WI38 (cell line): ENCODE data around the gene NECAP2.
"Not testable (repeated sequence)": the region's sequence is repeated elsewhere in the genome, so short reads cannot be mapped to it uniquely, and the experiment has no call there.

Experiments
- H3K4me3 ChIP-seq: 2 replicates; pipeline ENCODE4 v1.5.1; 2011; ENCODE audit warnings: low read depth, mild to moderate bottlenecking, control low read depth, low read length
- CTCF ChIP-seq: IDR thresholded peaks from 2 replicates; pipeline ENCODE4 v1.5.1; 2012; ENCODE audit warnings: low read depth, mild to moderate bottlenecking, control low read depth, low read length

Gene NECAP2

GRCh38 chr1:16478091-16478490 lies 37.6 kb downstream of the NECAP2 start:
- no peak overlapping the region for H3K4me3 ChIP-seq
- no peak for TF ChIP-seq CTCF

- not testable (repeated sequence) for H3K4me3 ChIP-seq
Observed at GRCh38 chr1:16483146-16483545, 42.6 kb downstream of the NECAP2 start.

GRCh38 chr1:16483639-16484500 lies 43.3 kb downstream of the NECAP2 start:
- not testable (repeated sequence) for H3K4me3 ChIP-seq

- TF ChIP-seq CTCF: no peak
- no peak overlapping the region for H3K4me3 ChIP-seq
Observed at GRCh38 chr1:16484501-16484835, 43.9 kb downstream of the NECAP2 start.

- no peak for TF ChIP-seq CTCF
- no peak overlapping the region for H3K4me3 ChIP-seq
Observed at GRCh38 chr1:16484931-16485330, 44.4 kb downstream of the NECAP2 start.

- not testable (repeated sequence) for H3K4me3 ChIP-seq
Observed at GRCh38 chr1:16486316-16486715, 45.8 kb downstream of the NECAP2 start.

GRCh38 chr1:16487011-16487410 lies 46.5 kb downstream of the NECAP2 start:
- not testable (repeated sequence) for H3K4me3 ChIP-seq

GRCh38 chr1:16489195-16489880 lies 48.8 kb downstream of the NECAP2 start:
- not testable (repeated sequence) for H3K4me3 ChIP-seq

GRCh38 chr1:16491056-16491675 lies 50.6 kb downstream of the NECAP2 start:
- no peak for TF ChIP-seq CTCF
- no peak overlapping the region for H3K4me3 ChIP-seq

GRCh38 chr1:16492937-16493336 lies 52.4 kb downstream of the NECAP2 start:
- H3K4me3 ChIP-seq: not testable (repeated sequence)

GRCh38 chr1:16493731-16494130 lies 53.2 kb downstream of the NECAP2 start:
- H3K4me3 ChIP-seq: not testable (repeated sequence)

GRCh38 chr1:16497474-16497904 lies 57.0 kb downstream of the NECAP2 start:
- not testable (repeated sequence) for H3K4me3 ChIP-seq

DNA sequence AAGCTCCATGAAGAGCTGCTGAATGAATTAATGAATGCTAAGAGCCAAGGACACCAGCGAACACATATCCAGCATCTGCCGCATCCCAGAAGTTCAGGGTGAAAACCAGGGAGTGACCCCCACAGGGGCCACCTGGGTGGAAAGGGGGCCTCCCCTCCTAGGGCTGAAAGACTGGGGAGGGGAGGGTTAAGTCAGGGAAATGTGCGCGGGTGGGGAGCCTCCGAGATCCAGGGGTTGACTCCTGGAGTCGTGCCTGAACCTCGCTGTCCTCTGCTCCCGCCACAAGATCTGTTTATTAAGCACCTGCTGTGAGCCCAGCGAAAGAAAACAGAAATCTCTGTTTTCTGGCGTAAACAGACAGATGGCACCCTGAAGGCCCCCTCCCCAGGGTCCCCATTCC lies 57.5 kb downstream of the NECAP2 start:
- H3K4me3 ChIP-seq: peak overlapping the region; percentile 78
